ENCODE data around the gene UFD1. TPM values are rescaled to one million over a fixed set of nuclear protein-coding genes. Genes with fewer than 3 reads are reported as not detected.

UFD1 gene
- total and polyA plus RNA-seq, 9 of the 15 experiments (the other 6 are each of a cell fraction or from before 2014, with no cell fraction given): 238 to 645 (median 363) TPM

GRCh38 chr22:19431649-19432132 is 47.3 kb downstream of the UFD1 start, which contains the start of gene HIRA (continued):
- TF ChIP-seq HBP1 (CRISPR knock-in tag; IDR thresholded peaks at IDR 0.05) (no peak), ERF (CRISPR knock-in tag; IDR thresholded peaks at IDR 0.05) (peak; percentile 98), ZNF780A (CRISPR knock-in tag; IDR thresholded peaks at IDR 0.05) (no peak), CAMTA2 (CRISPR knock-in tag; conservative IDR thresholded peaks at IDR 0.05) (peak; percentile 95), HOXB6 (CRISPR knock-in tag; IDR thresholded peaks at IDR 0.05; ENCODE audit: borderline replicate concordance) (no peak), HCFC1 (IDR thresholded peaks at IDR 0.05; ENCODE audit: low read depth, low read length) (peak; percentile 96), TBL1XR1 (IDR thresholded peaks at IDR 0.05; ENCODE audit: low read length in 2 of 2) (peak; percentile 87 to 95), ZFP36 (IDR thresholded peaks at IDR 0.05; ENCODE audit: low read depth, low read length, partially characterized antibody) (peak; percentile 45), NFE2 (IDR thresholded peaks at IDR 0.05; ENCODE audit: low read depth) (no peak), MAX (CRISPR knock-in tag; IDR thresholded peaks at IDR 0.05) (no peak), PREB (CRISPR knock-in tag; IDR thresholded peaks at IDR 0.05) (no peak), ZBTB17 (CRISPR knock-in tag; IDR thresholded peaks at IDR 0.05) (no peak; the same call in 1 of the 2 replicates)
- TF ChIP-seq, protein P1, sequence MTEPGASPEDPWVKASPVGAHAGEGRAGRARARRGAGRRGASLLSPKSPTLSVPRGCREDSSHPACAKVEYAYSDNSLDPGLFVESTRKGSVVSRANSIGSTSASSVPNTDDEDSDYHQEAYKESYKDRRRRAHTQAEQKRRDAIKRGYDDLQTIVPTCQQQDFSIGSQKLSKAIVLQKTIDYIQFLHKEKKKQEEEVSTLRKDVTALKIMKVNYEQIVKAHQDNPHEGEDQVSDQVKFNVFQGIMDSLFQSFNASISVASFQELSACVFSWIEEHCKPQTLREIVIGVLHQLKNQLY (CRISPR knock-in tag; conservative IDR thresholded peaks at IDR 0.05): peak in 1 of 2 experiments; percentile 38; a peak in 2 of 4 replicates
- TF ChIP-seq, protein P2, sequence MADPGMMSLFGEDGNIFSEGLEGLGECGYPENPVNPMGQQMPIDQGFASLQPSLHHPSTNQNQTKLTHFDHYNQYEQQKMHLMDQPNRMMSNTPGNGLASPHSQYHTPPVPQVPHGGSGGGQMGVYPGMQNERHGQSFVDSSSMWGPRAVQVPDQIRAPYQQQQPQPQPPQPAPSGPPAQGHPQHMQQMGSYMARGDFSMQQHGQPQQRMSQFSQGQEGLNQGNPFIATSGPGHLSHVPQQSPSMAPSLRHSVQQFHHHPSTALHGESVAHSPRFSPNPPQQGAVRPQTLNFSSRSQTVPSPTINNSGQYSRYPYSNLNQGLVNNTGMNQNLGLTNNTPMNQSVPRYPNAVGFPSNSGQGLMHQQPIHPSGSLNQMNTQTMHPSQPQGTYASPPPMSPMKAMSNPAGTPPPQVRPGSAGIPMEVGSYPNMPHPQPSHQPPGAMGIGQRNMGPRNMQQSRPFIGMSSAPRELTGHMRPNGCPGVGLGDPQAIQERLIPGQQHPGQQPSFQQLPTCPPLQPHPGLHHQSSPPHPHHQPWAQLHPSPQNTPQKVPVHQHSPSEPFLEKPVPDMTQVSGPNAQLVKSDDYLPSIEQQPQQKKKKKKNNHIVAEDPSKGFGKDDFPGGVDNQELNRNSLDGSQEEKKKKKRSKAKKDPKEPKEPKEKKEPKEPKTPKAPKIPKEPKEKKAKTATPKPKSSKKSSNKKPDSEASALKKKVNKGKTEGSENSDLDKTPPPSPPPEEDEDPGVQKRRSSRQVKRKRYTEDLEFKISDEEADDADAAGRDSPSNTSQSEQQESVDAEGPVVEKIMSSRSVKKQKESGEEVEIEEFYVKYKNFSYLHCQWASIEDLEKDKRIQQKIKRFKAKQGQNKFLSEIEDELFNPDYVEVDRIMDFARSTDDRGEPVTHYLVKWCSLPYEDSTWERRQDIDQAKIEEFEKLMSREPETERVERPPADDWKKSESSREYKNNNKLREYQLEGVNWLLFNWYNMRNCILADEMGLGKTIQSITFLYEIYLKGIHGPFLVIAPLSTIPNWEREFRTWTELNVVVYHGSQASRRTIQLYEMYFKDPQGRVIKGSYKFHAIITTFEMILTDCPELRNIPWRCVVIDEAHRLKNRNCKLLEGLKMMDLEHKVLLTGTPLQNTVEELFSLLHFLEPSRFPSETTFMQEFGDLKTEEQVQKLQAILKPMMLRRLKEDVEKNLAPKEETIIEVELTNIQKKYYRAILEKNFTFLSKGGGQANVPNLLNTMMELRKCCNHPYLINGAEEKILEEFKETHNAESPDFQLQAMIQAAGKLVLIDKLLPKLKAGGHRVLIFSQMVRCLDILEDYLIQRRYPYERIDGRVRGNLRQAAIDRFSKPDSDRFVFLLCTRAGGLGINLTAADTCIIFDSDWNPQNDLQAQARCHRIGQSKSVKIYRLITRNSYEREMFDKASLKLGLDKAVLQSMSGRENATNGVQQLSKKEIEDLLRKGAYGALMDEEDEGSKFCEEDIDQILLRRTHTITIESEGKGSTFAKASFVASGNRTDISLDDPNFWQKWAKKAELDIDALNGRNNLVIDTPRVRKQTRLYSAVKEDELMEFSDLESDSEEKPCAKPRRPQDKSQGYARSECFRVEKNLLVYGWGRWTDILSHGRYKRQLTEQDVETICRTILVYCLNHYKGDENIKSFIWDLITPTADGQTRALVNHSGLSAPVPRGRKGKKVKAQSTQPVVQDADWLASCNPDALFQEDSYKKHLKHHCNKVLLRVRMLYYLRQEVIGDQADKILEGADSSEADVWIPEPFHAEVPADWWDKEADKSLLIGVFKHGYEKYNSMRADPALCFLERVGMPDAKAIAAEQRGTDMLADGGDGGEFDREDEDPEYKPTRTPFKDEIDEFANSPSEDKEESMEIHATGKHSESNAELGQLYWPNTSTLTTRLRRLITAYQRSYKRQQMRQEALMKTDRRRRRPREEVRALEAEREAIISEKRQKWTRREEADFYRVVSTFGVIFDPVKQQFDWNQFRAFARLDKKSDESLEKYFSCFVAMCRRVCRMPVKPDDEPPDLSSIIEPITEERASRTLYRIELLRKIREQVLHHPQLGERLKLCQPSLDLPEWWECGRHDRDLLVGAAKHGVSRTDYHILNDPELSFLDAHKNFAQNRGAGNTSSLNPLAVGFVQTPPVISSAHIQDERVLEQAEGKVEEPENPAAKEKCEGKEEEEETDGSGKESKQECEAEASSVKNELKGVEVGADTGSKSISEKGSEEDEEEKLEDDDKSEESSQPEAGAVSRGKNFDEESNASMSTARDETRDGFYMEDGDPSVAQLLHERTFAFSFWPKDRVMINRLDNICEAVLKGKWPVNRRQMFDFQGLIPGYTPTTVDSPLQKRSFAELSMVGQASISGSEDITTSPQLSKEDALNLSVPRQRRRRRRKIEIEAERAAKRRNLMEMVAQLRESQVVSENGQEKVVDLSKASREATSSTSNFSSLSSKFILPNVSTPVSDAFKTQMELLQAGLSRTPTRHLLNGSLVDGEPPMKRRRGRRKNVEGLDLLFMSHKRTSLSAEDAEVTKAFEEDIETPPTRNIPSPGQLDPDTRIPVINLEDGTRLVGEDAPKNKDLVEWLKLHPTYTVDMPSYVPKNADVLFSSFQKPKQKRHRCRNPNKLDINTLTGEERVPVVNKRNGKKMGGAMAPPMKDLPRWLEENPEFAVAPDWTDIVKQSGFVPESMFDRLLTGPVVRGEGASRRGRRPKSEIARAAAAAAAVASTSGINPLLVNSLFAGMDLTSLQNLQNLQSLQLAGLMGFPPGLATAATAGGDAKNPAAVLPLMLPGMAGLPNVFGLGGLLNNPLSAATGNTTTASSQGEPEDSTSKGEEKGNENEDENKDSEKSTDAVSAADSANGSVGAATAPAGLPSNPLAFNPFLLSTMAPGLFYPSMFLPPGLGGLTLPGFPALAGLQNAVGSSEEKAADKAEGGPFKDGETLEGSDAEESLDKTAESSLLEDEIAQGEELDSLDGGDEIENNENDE (IDR thresholded peaks at IDR 0.05; ENCODE audit: low read depth, low read length): no peak
